SIG-M5 treated with dmso at 0.1 percent for 504 hours (cell line): Measurements from ENCODE around the gene FRAS1.
A peak's percentile ranks its signal among the peaks of the same experiment; 100 is the strongest.

Source experiments
- DNase-seq: peaks from one replicate; lab custom pipeline; 2025; ENCODE audit not compliant: unreplicated experiment; lab: John Stamatoyannopoulos, UW

The FRAS1 gene

GRCh38 chr4:78568640-78569305 lies 511.6 kb downstream of the FRAS1 start:
- no peak for DNase-seq

GRCh38 chr4:78569306-78569821 lies 512.2 kb downstream of the FRAS1 start:
- peak; percentile 16 for DNase-seq

DNA sequence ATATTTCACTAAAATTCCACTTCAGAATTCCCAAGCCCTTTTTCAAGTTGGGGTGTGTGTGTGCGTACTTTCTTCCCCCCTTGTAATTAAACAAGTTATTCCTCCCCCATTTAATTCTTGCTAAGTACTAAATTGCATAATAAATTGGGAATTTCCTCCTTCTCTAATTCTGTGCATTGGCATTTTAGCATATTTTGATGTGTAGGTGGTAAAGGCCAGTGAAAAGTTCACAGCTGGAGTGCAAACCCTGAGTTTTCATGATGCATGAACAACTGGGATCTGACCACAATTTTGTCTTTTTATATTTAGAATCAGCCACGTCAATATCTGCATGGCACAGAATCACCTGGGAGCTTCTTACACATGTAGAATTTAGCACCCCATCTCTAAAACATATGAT lies 513.0 kb downstream of the FRAS1 start:
- no peak for DNase-seq

GRCh38 chr4:78571804-78572203 lies 514.7 kb downstream of the FRAS1 start:
- DNase-seq = no peak

GRCh38 chr4:78578674-78579425 lies 521.7 kb downstream of the FRAS1 start:
- DNase-seq = no peak

GRCh38 chr4:78581618-78582017 lies 524.5 kb downstream of the FRAS1 start:
- DNase-seq = no peak

- DNase-seq = no peak
Observed at GRCh38 chr4:78584863-78585547, 527.9 kb downstream of the FRAS1 start.

DNA sequence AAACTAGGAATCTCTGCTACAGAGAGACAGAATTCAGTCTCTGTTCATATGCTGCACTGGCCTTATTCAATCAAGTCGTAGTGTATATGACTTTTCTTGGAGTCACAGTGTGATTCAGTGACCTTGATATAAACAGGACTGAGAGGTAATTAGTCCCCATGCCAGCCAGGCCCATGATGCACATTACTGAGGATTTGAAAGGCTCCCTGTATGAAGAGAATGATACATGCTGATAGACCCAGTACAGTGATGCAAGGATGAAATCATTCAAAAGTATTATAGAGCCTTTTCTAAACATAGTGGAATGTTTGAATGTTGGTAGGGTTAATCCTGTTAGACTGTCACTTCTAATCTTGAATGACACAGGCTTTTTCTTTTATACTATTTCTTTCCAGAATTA lies 528.5 kb downstream of the FRAS1 start:
- no peak for DNase-seq

GRCh38 chr4:78588894-78589545 lies 531.9 kb downstream of the FRAS1 start:
- DNase-seq = no peak

- DNase-seq = no peak
Observed at GRCh38 chr4:78591404-78591803, 534.3 kb downstream of the FRAS1 start.

DNA sequence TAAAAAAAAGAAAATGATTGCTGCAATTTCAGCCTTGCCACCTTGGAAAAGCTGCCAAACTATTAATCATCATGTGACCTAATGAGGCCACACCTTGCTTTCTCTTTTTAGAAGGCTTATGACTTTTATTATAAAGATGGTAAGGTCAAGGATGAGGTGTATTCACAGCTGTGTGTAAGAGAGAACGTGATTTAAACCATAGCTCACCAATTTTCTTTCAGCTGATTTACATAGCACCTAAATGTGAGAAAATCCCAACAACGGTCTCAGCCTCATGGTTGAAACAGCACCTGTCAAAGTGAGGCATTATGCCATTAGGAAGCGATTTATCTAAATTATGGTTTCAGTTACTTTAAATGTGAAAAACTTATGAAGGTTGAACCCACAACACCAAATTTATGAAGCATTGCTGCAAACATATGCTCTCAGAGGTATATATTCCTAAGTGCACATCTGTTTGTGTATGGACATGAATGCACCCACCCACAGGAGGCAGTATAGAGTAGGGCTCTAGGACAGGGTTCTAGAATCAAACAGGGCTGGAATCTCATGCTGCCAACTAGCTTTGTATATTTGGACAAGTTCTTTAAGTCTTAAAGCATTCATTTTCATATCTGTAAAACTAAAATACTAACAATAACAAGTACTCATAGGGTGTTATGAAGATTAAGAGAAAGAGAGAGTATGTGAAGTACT lies 535.1 kb downstream of the FRAS1 start:
- DNase-seq = peak; percentile 1
